Natural killer cell treated with Interleukin-12 subunit alpha and Interleukin-12 subunit beta and Interleukin-15 and Interleukin-18, amount 100 ng/mL, for 72 hours (primary cell): ENCODE results near the gene STK25. TPM values are rescaled to one million over a fixed set of nuclear protein-coding genes. Genes with fewer than 3 reads are reported as not detected.

Experiments
- ATAC-seq, 2 donors: fragments of 150-1000 bp; cut with Tn5 transposase in 1 of 2; sonication (Bioruptor Pico), chemical (Tn5 transposase) in 1 of 2; 2 replicates each; pipeline ENCODE4 v1.10.0; 2021
- DNase-seq: peaks from one replicate; pipeline ENCODE4 v3.0.0; 2022; ENCODE audit warnings: low spot score
- H3K27ac Mint-ChIP-seq, 2 donors: 1 replicate in 1 of 2; 2 replicates in 1 of 2; pipeline ENCODE4 v1.8.0; 2022; ENCODE audit warnings: mixed read lengths in 2 of 2, mild to moderate bottlenecking in 1 of 2, moderate library complexity in 1 of 2
- H3K27me3 Mint-ChIP-seq, 2 donors: 1 replicate in 1 of 2; 2 replicates in 1 of 2; pipeline ENCODE4 v1.8.0; 2022; ENCODE audit warnings: mixed read lengths in 2 of 2
- H3K36me3 Mint-ChIP-seq: one replicate; pipeline ENCODE4 v1.8.0; 2022; ENCODE audit warnings: mixed read lengths
- H3K4me1 Mint-ChIP-seq, 2 donors: 1 replicate in 1 of 2; 2 replicates in 1 of 2; pipeline ENCODE4 v1.8.0; 2022; ENCODE audit warnings: low read depth in 2 of 2, mixed read lengths in 2 of 2, mild to moderate bottlenecking in 1 of 2
- H3K4me3 Mint-ChIP-seq: one replicate; pipeline ENCODE4 v1.8.0; 2022; ENCODE audit warnings: mixed read lengths
- H3K9me3 Mint-ChIP-seq: 2 replicates; pipeline ENCODE4 v1.8.0; 2022; ENCODE audit warnings: mixed read lengths
- total RNA-seq, 2 donors: library from RNA; stranded (reverse); gene quantifications; one replicate each; pipeline ENCODE4 v1.2.3, GENCODE V29; 2022

STK25 gene
- 100 to 1,000 TPM; 110 to 169 TPM for total RNA-seq

DNA sequence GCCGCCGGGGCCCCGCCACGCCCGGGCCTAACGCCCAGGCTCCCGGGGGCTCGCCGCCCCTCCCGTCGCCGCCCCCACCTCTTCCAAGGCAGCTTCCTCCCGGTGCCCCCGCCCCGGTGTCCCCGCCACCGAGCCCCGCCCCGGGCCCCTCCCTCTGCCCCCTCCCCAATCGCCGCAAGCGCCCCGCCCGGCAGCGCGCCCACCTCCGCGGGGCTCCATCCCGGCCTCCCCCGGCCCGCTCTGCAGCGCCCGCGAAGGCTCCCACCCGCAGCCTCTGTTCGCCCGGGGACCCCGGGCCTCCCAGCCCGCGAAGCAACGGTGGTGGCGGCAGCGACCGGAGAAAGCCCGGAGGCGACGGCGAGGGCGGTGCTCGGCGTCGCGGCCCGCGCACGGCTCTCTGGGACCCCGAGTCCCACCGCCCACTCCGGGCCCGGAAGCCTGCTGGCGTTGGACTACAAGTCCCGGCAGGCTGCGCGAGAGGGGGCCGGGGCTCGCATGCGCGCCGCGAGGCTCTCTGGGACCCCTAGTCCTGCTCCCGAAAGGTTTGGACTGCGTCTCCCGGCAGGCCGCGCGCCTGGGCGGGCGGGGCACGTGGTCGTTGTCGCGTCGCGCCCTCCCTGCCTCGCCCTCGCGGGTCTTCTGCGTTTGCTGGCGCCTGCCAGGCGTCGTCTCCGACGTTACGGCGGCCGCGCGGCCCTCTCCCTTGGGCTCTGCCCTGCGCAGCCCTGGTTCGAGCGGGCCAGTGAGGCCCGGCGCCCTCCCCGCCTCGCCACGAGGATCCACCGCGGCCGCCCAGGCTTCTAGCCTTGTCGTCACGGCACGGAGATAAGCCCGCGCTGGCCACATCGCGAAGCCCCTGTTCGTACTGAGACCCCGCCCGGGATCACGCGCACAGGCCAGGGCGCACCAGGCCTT, at the start of gene STK25:
Gene STK25 (minus strand): TSS at position 345 of the 915 bp plus-strand sequence. CDS start 549 bp downstream, outside the sequence.
- peak within 1 kb of the TSS; percentile 38 to 77 for H3K27ac Mint-ChIP-seq
- no peaks in the 10 kb centered on the region for H3K9me3 Mint-ChIP-seq
- H3K36me3 Mint-ChIP-seq = no peaks in the 10 kb centered on the region
- peaks cover 8 to 20% of the 10 kb centered on the region in 2 donors for H3K4me1 Mint-ChIP-seq
- ATAC-seq (peak; percentile 98), DNase-seq (peak; percentile 99)
- H3K4me3 Mint-ChIP-seq = peak within 1 kb of the TSS; percentile 82
- H3K27me3 Mint-ChIP-seq = no peaks in the 10 kb centered on the region

DNA sequence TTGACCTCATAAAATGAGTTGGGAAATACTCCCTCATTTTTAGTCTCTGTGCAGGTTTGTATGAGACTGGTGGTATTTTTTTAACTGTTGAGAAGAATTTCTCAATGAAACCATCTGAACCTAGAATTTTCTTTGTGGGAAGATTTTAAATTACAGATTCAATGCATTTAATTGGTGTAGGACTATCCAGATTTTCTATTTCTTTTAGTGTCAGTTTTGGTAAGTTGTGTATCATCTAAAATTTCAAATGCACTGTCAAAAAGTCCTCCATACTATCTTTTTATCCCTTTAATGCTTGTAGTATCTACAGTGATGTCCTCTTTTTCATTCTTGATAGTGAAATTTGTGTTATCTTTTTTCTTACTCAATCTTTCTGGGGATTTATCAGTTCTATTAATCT, 48.4 kb upstream of the STK25 start:
- DNase-seq (no peak), ATAC-seq (no peak)
- Mint-ChIP-seq H3K9me3 (no peaks in the 10 kb centered on the region), H3K27me3 (peaks cover 18 to 19% of the 10 kb centered on the region in 2 donors), H3K4me3 (no peak overlapping the region), H3K36me3 (no peaks in the 10 kb centered on the region), H3K4me1 (peaks cover 8 to 12% of the 10 kb centered on the region in 2 donors), H3K27ac (no peak overlapping the region)

GRCh38 chr2:241555711-241556110, 47.3 kb upstream of the STK25 start:
- Mint-ChIP-seq H3K4me1 (peaks cover 8 to 12% of the 10 kb centered on the region in 2 donors), H3K9me3 (no peaks in the 10 kb centered on the region)

GRCh38 chr2:241554610-241555322, 46.4 kb upstream of the STK25 start:
- no peaks in the 10 kb centered on the region for H3K9me3 Mint-ChIP-seq
- no peaks in the 10 kb centered on the region for H3K36me3 Mint-ChIP-seq
- DNase-seq = peak; percentile 40
- no peak overlapping the region for H3K27ac Mint-ChIP-seq
- H3K27me3 Mint-ChIP-seq = peaks cover 18 to 19% of the 10 kb centered on the region in 2 donors
- no peak overlapping the region for H3K4me3 Mint-ChIP-seq
- peaks cover 8 to 10% of the 10 kb centered on the region in 2 donors for H3K4me1 Mint-ChIP-seq
- ATAC-seq = no peak

More at GRCh38 chr2:241555711-241556110, 47.3 kb upstream of the STK25 start:
- DNase-seq (peak; percentile 34), ATAC-seq (no peak)
- no peak overlapping the region for H3K27ac Mint-ChIP-seq
- no peak overlapping the region for H3K4me3 Mint-ChIP-seq
- peaks cover 18 to 19% of the 10 kb centered on the region in 2 donors for H3K27me3 Mint-ChIP-seq
- no peaks in the 10 kb centered on the region for H3K36me3 Mint-ChIP-seq

DNA sequence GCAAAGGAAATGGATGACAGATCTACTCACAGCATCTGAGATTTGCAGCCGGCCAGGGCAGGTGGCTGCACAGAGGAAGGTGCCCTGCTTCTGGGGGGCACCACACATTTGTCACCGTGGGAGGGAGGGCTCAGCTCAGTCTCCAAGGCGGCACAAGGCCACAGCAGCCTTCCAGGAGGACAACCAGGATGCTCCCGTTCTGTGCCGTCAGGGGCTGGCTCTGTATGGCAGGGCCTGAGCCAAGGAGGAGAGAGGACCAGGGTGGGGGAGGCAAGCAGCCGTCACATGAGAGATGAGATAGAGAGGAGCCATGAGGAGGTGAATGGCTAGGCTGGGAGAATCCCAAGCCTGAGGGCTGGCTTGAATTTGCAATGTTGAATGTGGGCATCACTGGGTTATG, 45.6 kb upstream of the STK25 start:
- H3K4me3 Mint-ChIP-seq = no peak overlapping the region
- peak; percentile 41 for DNase-seq

GRCh38 chr2:241553512-241553830, 45.1 kb upstream of the STK25 start:
- DNase-seq (no peak), ATAC-seq (no peak)
- peaks cover 18 to 22% of the 10 kb centered on the region in 2 donors for H3K27me3 Mint-ChIP-seq
- H3K36me3 Mint-ChIP-seq = no peaks in the 10 kb centered on the region
- no peak overlapping the region for H3K4me3 Mint-ChIP-seq
- no peaks in the 10 kb centered on the region for H3K9me3 Mint-ChIP-seq
- peaks cover 8 to 10% of the 10 kb centered on the region in 2 donors for H3K4me1 Mint-ChIP-seq
- H3K27ac Mint-ChIP-seq = no peak overlapping the region

More for the DNA sequence above, 45.6 kb upstream of the STK25 start:
- Mint-ChIP-seq H3K9me3 (no peaks in the 10 kb centered on the region), H3K4me1 (peaks cover 8 to 10% of the 10 kb centered on the region in 2 donors), H3K36me3 (no peaks in the 10 kb centered on the region), H3K27me3 (peaks cover 18 to 22% of the 10 kb centered on the region in 2 donors), H3K27ac (no peak overlapping the region)
- ATAC-seq = no peak

GRCh38 chr2:241551998-241552737, 43.8 kb upstream of the STK25 start:
- peaks cover 0 to 7% of the 10 kb centered on the region in 2 donors for H3K4me1 Mint-ChIP-seq
- peaks cover 5 to 15% of the 10 kb centered on the region in 2 donors for H3K27me3 Mint-ChIP-seq
- H3K36me3 Mint-ChIP-seq = no peaks in the 10 kb centered on the region
- H3K27ac Mint-ChIP-seq = no peak overlapping the region
- H3K9me3 Mint-ChIP-seq = no peaks in the 10 kb centered on the region
- DNase-seq (peak; percentile 47), ATAC-seq (peak in 1 of 2 donors; percentile 30)
- H3K4me3 Mint-ChIP-seq = no peak overlapping the region

GRCh38 chr2:241551599-241551997, 43.2 kb upstream of the STK25 start:
- Mint-ChIP-seq H3K9me3 (no peaks in the 10 kb centered on the region), H3K27ac (no peak overlapping the region), H3K4me1 (peaks cover 0 to 7% of the 10 kb centered on the region in 2 donors), H3K27me3 (peaks cover 0 to 18% of the 10 kb centered on the region in 2 donors), H3K36me3 (no peaks in the 10 kb centered on the region), H3K4me3 (no peak overlapping the region)
- no peak for DNase-seq
- no peak for ATAC-seq

GRCh38 chr2:241550616-241551580, 42.5 kb upstream of the STK25 start:
- H3K27me3 Mint-ChIP-seq = peaks cover 0 to 18% of the 10 kb centered on the region in 2 donors
- no peak overlapping the region for H3K27ac Mint-ChIP-seq
- peaks cover 0 to 7% of the 10 kb centered on the region in 2 donors for H3K4me1 Mint-ChIP-seq
- no peak for ATAC-seq
- H3K9me3 Mint-ChIP-seq = no peaks in the 10 kb centered on the region
- no peaks in the 10 kb centered on the region for H3K36me3 Mint-ChIP-seq
- H3K4me3 Mint-ChIP-seq = no peak overlapping the region
- peak; percentile 44 for DNase-seq

- H3K27ac Mint-ChIP-seq = no peak overlapping the region
- peaks cover 0 to 4% of the 10 kb centered on the region in 2 donors for H3K4me1 Mint-ChIP-seq
- H3K9me3 Mint-ChIP-seq = no peaks in the 10 kb centered on the region
- peaks cover 0 to 13% of the 10 kb centered on the region in 2 donors for H3K27me3 Mint-ChIP-seq
- ATAC-seq = no peak
- no peak overlapping the region for H3K4me3 Mint-ChIP-seq
- H3K36me3 Mint-ChIP-seq = no peaks in the 10 kb centered on the region
- DNase-seq = peak; percentile 8
Observed at GRCh38 chr2:241548451-241548835, 40.1 kb upstream of the STK25 start.

- no peak for DNase-seq
- no peak overlapping the region for H3K27ac Mint-ChIP-seq
- no peak for ATAC-seq
- no peaks in the 10 kb centered on the region for H3K36me3 Mint-ChIP-seq
- H3K9me3 Mint-ChIP-seq = no peaks in the 10 kb centered on the region
- H3K4me1 Mint-ChIP-seq = peaks cover 0 to 4% of the 10 kb centered on the region in 2 donors
- no peak overlapping the region for H3K4me3 Mint-ChIP-seq
- H3K27me3 Mint-ChIP-seq = peaks cover 0 to 11% of the 10 kb centered on the region in 2 donors
Observed at GRCh38 chr2:241547781-241548450, 39.5 kb upstream of the STK25 start.

GRCh38 chr2:241546771-241547498, 38.6 kb upstream of the STK25 start:
- no peaks in the 10 kb centered on the region for H3K36me3 Mint-ChIP-seq
- H3K4me3 Mint-ChIP-seq = no peak overlapping the region
- no peak overlapping the region for H3K27ac Mint-ChIP-seq
- DNase-seq = peak; percentile 22
- peaks cover 0 to 7% of the 10 kb centered on the region in 2 donors for H3K27me3 Mint-ChIP-seq
- H3K4me1 Mint-ChIP-seq = no peaks in the 10 kb centered on the region
- ATAC-seq = no peak
- H3K9me3 Mint-ChIP-seq = no peaks in the 10 kb centered on the region
